Keratinocyte (primary cell): ENCODE results near the gene HMGN4. TPM values are rescaled to one million over a fixed set of nuclear protein-coding genes. Genes with fewer than 3 reads are reported as not detected.

ENCODE experiments used
- DNase-seq: peaks from one replicate; pipeline ENCODE4 v3.0.0-alpha.2; 2011; ENCODE audit warnings: low read depth, missing footprints, low spot score
- FAIRE-seq: peaks from 2 replicates; lab custom pipeline; 2011; peaks lifted over from hg19 to GRCh38; lab: Jason Lieb, UNC
- H2AFZ ChIP-seq: 2 replicates; pipeline ENCODE4 v1.6.0; 2012; ENCODE audit warnings: low read length, control low read depth, inconsistent platforms; ENCODE audit not compliant: control insufficient read depth
- H3K27ac ChIP-seq: 2 replicates; pipeline ENCODE4 v1.5.1; 2011; ENCODE audit warnings: low read length; ENCODE audit not compliant: control insufficient read depth, insufficient read depth
- H3K27me3 ChIP-seq: 3 replicates; pipeline ENCODE4 v1.6.0; 2011; ENCODE audit warnings: low read length; ENCODE audit not compliant: control insufficient read depth, insufficient read depth; ENCODE audit errors: extremely low read depth
- H3K36me3 ChIP-seq, 2 experiments: 2 replicates in 1 of 2; 3 replicates in 1 of 2; pipeline ENCODE4 v1.5.1; 2011; ENCODE audit warnings: low read length in 2 of 2, mild to moderate bottlenecking in 1 of 2; ENCODE audit not compliant: control insufficient read depth in 2 of 2, insufficient read depth in 2 of 2; ENCODE audit errors: extremely low read depth in 1 of 2
- H3K4me1 ChIP-seq: 3 replicates; pipeline ENCODE4 v1.5.1; 2011; ENCODE audit warnings: low read length; ENCODE audit not compliant: control insufficient read depth, insufficient read depth; ENCODE audit errors: extremely low read depth
- H3K4me2 ChIP-seq: 3 replicates; pipeline ENCODE4 v1.6.0; 2011; ENCODE audit warnings: low read depth, low read length; ENCODE audit not compliant: control insufficient read depth, insufficient read depth; ENCODE audit errors: extremely low read depth
- H3K4me3 ChIP-seq, 3 experiments: fragments of 200-600 bp in 1 of 3; sonication (generic) in 1 of 3; 2 replicates in 2 of 3; 3 replicates in 1 of 3; pipeline ENCODE4 v1.5.1; 2011 to 2016; ENCODE audit warnings: low read length in 3 of 3, mild to moderate bottlenecking in 3 of 3, control low read depth in 2 of 3, inconsistent platforms in 1 of 3, low read depth in 1 of 3, mixed read lengths in 1 of 3, mixed run types in 1 of 3, moderate library complexity in 1 of 3; ENCODE audit not compliant: control insufficient read depth in 2 of 3, insufficient read depth in 2 of 3; ENCODE audit errors: extremely low read depth in 1 of 3
- H3K79me2 ChIP-seq: 2 replicates; pipeline ENCODE4 v1.6.0; 2012; ENCODE audit warnings: low read length; ENCODE audit not compliant: control insufficient read depth, insufficient read depth
- H3K9ac ChIP-seq: 3 replicates; pipeline ENCODE4 v1.6.0; 2011; ENCODE audit warnings: low read length; ENCODE audit not compliant: control insufficient read depth, insufficient read depth; ENCODE audit errors: extremely low read depth
- H3K9me1 ChIP-seq: 3 replicates; pipeline ENCODE4 v1.6.0; 2011; ENCODE audit warnings: low read length; ENCODE audit not compliant: control insufficient read depth, insufficient read depth; ENCODE audit errors: extremely low read depth
- H3K9me3 ChIP-seq: 2 replicates; pipeline ENCODE4 v1.5.1; 2012; ENCODE audit warnings: low read depth, low read length; ENCODE audit not compliant: control insufficient read depth
- H4K20me1 ChIP-seq: 3 replicates; pipeline ENCODE4 v1.6.0; 2011; ENCODE audit warnings: low read length; ENCODE audit not compliant: control insufficient read depth, insufficient read depth; ENCODE audit errors: extremely low read depth
- CTCF ChIP-seq, 3 experiments: IDR thresholded peaks in 1 of 3; conservative IDR thresholded peaks in 1 of 3; optimal IDR thresholded peaks in 1 of 3; 2 replicates in 2 of 3; 3 replicates in 1 of 3; pipeline versions ENCODE3 to v1.5.1; 2011; ENCODE audit warnings: low read length in 3 of 3, mild to moderate bottlenecking in 3 of 3, moderate library complexity in 2 of 3, control low read depth in 1 of 3, inconsistent platforms in 1 of 3; ENCODE audit not compliant: insufficient read depth in 2 of 3; ENCODE audit errors: extremely low read depth in 1 of 3
- EZH2 ChIP-seq: IDR thresholded peaks from one replicate; pipeline ENCODE4 v1.6.1; 2012; ENCODE audit warnings: inconsistent platforms, mild to moderate bottlenecking, low read length, moderate library complexity
- dilution Hi-C: fragments of 300-500 bp; cut with MboI; formaldehyde crosslinking; loops from one replicate; pipeline ENCODE4 v1.7.0; 2020; ENCODE audit warnings: low sequenced_read_pairs; ENCODE audit not compliant: extremely low pct_ligation_motif_present
- polyA plus RNA-seq, 5 experiments: library from polyadenylated mRNA; depleted of rRNA in 3 of 5; stranded (reverse) in 3 of 5; stranded (forward) in 1 of 5; unstranded in 1 of 5; fragments of >200 nt; gene quantifications; 1 replicate in 1 of 5; 2 replicates in 3 of 5; 3 replicates in 1 of 5; pipeline versions ENCODE4 v1.2.1 to v1.2.3, GENCODE V29; 2011 to 2012; ENCODE audit warnings: missing spikeins in 2 of 5, low read depth in 1 of 5, low replicate concordance in 1 of 5

Gene HMGN4
- polyA plus RNA-seq, 1 donor (not counting 4 experiments of a cell fraction or from before 2014, with no cell fraction given) = 62.6 TPM

- dilution Hi-C loops = no loop called here
- H2AFZ ChIP-seq = no peak overlapping the region
These were observed 25.3 kb downstream of the HMGN4 start for GRCh38 chr6:26563488-26563887.

GRCh38 chr6:26568601-26569432 lies 30.7 kb downstream of the HMGN4 start:
- FAIRE-seq = peak; percentile 34
- dilution Hi-C loops = no loop called here
- Histone ChIP-seq H3K27me3 (no peaks in the 10 kb centered on the region), H3K9me3 (no peaks in the 10 kb centered on the region), H3K9ac (peak overlapping the region; percentile 66), H3K4me3 (peak overlapping the region; percentile 46 to 95 (median 92)), H4K20me1 (no peaks in the 10 kb centered on the region), H3K36me3 (no peaks in the 10 kb centered on the region), H3K4me1 (peaks cover 5% of the 10 kb centered on the region), H3K27ac (peak overlapping the region; percentile 28), H3K79me2 (no peaks in the 10 kb centered on the region), H3K9me1 (no peaks in the 10 kb centered on the region), H3K4me2 (peak overlapping the region; percentile 83), H2AFZ (peak overlapping the region; percentile 81)
- peak; percentile 90 for DNase-seq
- TF ChIP-seq EZH2 = no peak
- TF ChIP-seq CTCF (optimal IDR thresholded peaks at IDR 0.05 in 1 of 3, IDR thresholded peaks at IDR 0.05 in 1 of 3, conservative IDR thresholded peaks at IDR 0.05 in 1 of 3; ENCODE audit: extremely low read depth in 1 of 3, insufficient read depth in 2 of 3, low read length in 3 of 3) = peak; percentile 40 to 65 (median 41)

More at GRCh38 chr6:26563488-26563887, 25.3 kb downstream of the HMGN4 start:
- no peaks in the 10 kb centered on the region for H3K9me1 ChIP-seq
- no peaks in the 10 kb centered on the region for H4K20me1 ChIP-seq
- no peaks in the 10 kb centered on the region for H3K36me3 ChIP-seq
- no peak for DNase-seq
- no peak overlapping the region for H3K4me2 ChIP-seq
- FAIRE-seq = no peak
- no peaks in the 10 kb centered on the region for H3K9me3 ChIP-seq
- TF ChIP-seq EZH2 (no peak), CTCF (optimal IDR thresholded peaks at IDR 0.05 in 1 of 3, IDR thresholded peaks at IDR 0.05 in 1 of 3, conservative IDR thresholded peaks at IDR 0.05 in 1 of 3; ENCODE audit: extremely low read depth in 1 of 3, insufficient read depth in 2 of 3, low read length in 3 of 3) (no peak)
- H3K27ac ChIP-seq = no peak overlapping the region
- no peak overlapping the region for H3K4me3 ChIP-seq
- H3K4me1 ChIP-seq = no peaks in the 10 kb centered on the region
- no peak overlapping the region for H3K9ac ChIP-seq
- H3K27me3 ChIP-seq = no peaks in the 10 kb centered on the region
- no peaks in the 10 kb centered on the region for H3K79me2 ChIP-seq
